HepG2 (cell line): ENCODE data around the gene NPB. TPM values are rescaled to one million over a fixed set of nuclear protein-coding genes. Genes with fewer than 3 reads are reported as not detected.

Source experiments
- AKNA ChIP-seq: sonication (generic); formaldehyde crosslinking; IDR thresholded peaks from 2 replicates; pipeline ENCODE4 v1.4.0; 2020; ENCODE audit warnings: missing genetic modification reagents, borderline replicate concordance
- FUBP1 ChIP-seq: sonication (generic); formaldehyde crosslinking; IDR thresholded peaks from 2 replicates; pipeline ENCODE4 v1.5.1; 2020; ENCODE audit warnings: missing genetic modification reagents, mild to moderate bottlenecking, borderline replicate concordance
- GLMP ChIP-seq: sonication (generic); formaldehyde crosslinking; IDR thresholded peaks from 2 replicates; pipeline ENCODE4 v1.9.0; 2021; ENCODE audit warnings: missing genetic modification reagents, mild to moderate bottlenecking, borderline replicate concordance
- MYC ChIP-seq: sonication (generic); formaldehyde crosslinking; IDR thresholded peaks from 2 replicates; pipeline ENCODE4 v1.9.0; 2021; ENCODE audit warnings: missing genetic modification reagents, borderline replicate concordance
- NR2F6 ChIP-seq, 2 experiments: IDR thresholded peaks; 2 replicates each; pipeline ENCODE4 v1.6.1; 2016; ENCODE audit warnings: antibody characterized with exemption in 1 of 2, mild to moderate bottlenecking in 1 of 2
- ZBTB34 ChIP-seq: sonication (generic); formaldehyde crosslinking; IDR thresholded peaks from 2 replicates; pipeline ENCODE4 v1.8.0; 2022; ENCODE audit warnings: mild to moderate bottlenecking, missing genetic modification reagents
- ZNF101 ChIP-seq: sonication (generic); formaldehyde crosslinking; IDR thresholded peaks from 2 replicates; pipeline ENCODE4 v1.4.0; 2020; ENCODE audit warnings: mild to moderate bottlenecking, low read depth, missing genetic modification reagents, borderline replicate concordance
- ZNF274 ChIP-seq: sonication (generic); formaldehyde crosslinking; IDR thresholded peaks from 2 replicates; pipeline ENCODE4 v1.5.1; 2020; ENCODE audit warnings: mild to moderate bottlenecking, missing genetic modification reagents
- ZNF333 ChIP-seq: sonication (generic); formaldehyde crosslinking; IDR thresholded peaks from 2 replicates; pipeline ENCODE4 v1.4.0; 2020; ENCODE audit warnings: mild to moderate bottlenecking, missing genetic modification reagents, borderline replicate concordance
- ZNF33B ChIP-seq: sonication (generic); formaldehyde crosslinking; IDR thresholded peaks from 2 replicates; pipeline ENCODE4 v1.5.1; 2020; ENCODE audit warnings: mild to moderate bottlenecking, missing genetic modification reagents
- ZNF362 ChIP-seq: sonication (generic); formaldehyde crosslinking; IDR thresholded peaks from 2 replicates; pipeline ENCODE4 v1.4.0; 2020; ENCODE audit warnings: missing genetic modification reagents, mild to moderate bottlenecking, borderline replicate concordance
- ZNF781 ChIP-seq: sonication (generic); formaldehyde crosslinking; IDR thresholded peaks from 2 replicates; pipeline ENCODE4 v1.5.1; 2020; ENCODE audit warnings: borderline replicate concordance, mild to moderate bottlenecking, missing genetic modification reagents; ENCODE audit errors: not compliant biosample characterization
- ZZZ3 ChIP-seq: sonication (generic); formaldehyde crosslinking; IDR thresholded peaks from 2 replicates; pipeline ENCODE4 v1.4.0; 2020; ENCODE audit warnings: missing genetic modification reagents, mild to moderate bottlenecking, borderline replicate concordance
- polyA plus RNA-seq, 8 experiments: library from polyadenylated mRNA; depleted of rRNA in 3 of 8; stranded (reverse) in 7 of 8; unstranded in 1 of 8; fragments of >200 nt; fragmentation: Illumina TruSeq in 4 of 8; extraction: Trizol in 4 of 8; gene quantifications; 2 replicates each; pipeline versions ENCODE4 v1.2.1 to v1.2.3, GENCODE V29; 2011 to 2016; ENCODE audit warnings: low read depth in 4 of 8, missing spikeins in 1 of 8, mixed read lengths in 1 of 8; ENCODE audit not compliant: insufficient read depth in 1 of 8
- total RNA-seq, 5 experiments: library from RNA; depleted of rRNA; stranded (reverse); fragments of >200 nt; fragmentation: Illumina TruSeq; extraction: Trizol; gene quantifications; 2 replicates each; pipeline ENCODE4 v1.2.3, GENCODE V29; 2016; ENCODE audit warnings: low read depth in 1 of 5
- TF ChIP-seq, protein P1 (sequence below): sonication (generic); formaldehyde crosslinking; IDR thresholded peaks from 2 replicates; pipeline ENCODE4 v1.4.0; 2020; ENCODE audit warnings: missing genetic modification reagents

Gene NPB
- total and polyA plus RNA-seq, 2 of the 13 experiments (the other 11 are each of a cell fraction or from before 2014, with no cell fraction given) = 0.11 to 0.93 TPM

DNA sequence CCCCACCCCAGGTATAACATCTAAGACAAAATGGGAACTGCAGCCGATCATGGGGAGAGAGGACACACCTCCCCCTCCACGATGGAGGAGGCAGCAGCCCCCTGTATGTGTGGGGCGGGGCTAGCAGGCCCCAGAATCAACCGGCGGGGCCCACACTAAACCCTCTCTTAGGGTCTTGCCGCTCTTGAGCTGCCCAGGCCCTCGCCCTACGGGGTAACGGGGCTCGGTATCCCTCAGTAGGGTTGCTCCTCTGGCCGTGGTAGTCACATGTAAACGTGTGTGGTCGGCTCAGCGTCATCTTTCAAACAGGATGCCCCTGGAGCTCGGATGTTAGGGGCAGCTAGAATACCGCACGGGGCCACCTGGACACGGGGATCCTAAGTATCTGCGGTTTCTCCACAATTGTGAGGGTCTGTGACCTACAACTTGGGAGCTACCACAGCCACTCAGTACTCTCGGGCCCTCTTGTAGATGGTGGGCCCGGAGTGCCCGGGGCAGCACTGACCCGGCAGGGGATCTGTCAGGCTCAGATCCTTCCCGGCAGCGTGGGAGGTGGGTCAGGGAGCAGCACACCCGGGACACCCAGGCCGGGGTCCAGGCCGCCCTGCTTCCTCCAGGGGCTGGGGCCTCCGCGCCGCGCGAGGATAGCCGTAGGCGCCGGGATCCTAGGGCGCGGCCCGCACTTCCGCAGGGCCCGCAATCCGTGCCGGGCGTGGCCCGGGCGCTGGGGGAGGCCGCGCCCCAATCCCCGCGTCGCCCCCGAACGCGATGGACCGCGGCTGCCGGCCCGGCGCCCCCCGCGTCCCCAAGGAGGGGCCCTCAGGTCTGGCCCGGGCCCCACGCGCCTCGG lies 31.7 kb upstream of the NPB start (continued):
- TF ChIP-seq, protein P1, sequence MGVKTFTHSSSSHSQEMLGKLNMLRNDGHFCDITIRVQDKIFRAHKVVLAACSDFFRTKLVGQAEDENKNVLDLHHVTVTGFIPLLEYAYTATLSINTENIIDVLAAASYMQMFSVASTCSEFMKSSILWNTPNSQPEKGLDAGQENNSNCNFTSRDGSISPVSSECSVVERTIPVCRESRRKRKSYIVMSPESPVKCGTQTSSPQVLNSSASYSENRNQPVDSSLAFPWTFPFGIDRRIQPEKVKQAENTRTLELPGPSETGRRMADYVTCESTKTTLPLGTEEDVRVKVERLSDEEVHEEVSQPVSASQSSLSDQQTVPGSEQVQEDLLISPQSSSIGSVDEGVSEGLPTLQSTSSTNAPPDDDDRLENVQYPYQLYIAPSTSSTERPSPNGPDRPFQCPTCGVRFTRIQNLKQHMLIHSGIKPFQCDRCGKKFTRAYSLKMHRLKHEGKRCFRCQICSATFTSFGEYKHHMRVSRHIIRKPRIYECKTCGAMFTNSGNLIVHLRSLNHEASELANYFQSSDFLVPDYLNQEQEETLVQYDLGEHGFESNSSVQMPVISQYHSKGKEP (CRISPR knock-in tag) = no peak
- TF ChIP-seq ZNF362 (CRISPR knock-in tag) (no peak), AKNA (CRISPR knock-in tag) (no peak), FUBP1 (CRISPR knock-in tag) (no peak), ZBTB34 (CRISPR knock-in tag) (no peak), ZZZ3 (no peak), ZNF101 (CRISPR knock-in tag) (no peak), ZNF333 (CRISPR knock-in tag) (no peak), ZNF781 (CRISPR knock-in tag) (peak; percentile 17), ZNF33B (CRISPR knock-in tag) (0 out of 2 replicates have a peak, but pooled peaks have one; percentile 25), MYC (CRISPR knock-in tag) (peak; percentile 57; the same call in 1 of the 2 replicates), GLMP (CRISPR knock-in tag) (no peak), NR2F6 (IDR thresholded peaks at IDR 0.05) (no peak), NR2F6 (CRISPR knock-in tag; IDR thresholded peaks at IDR 0.05) (no peak), ZNF274 (no peak; the same call in 1 of the 2 replicates)
